K562 (cell line): Measurements from ENCODE around the gene HMGB2.

Experiments
- CREM ChIP-seq: IDR thresholded peaks from 2 replicates; pipeline ENCODE4 v1.6.1; 2014; ENCODE audit warnings: antibody characterized with exemption, low read depth
- GABPA ChIP-seq: fragments of 200-800 bp; sonication (Bioruptor generic); conservative IDR thresholded peaks from 2 replicates; pipeline ENCODE4 v1.6.1; 2016; ENCODE audit warnings: low read depth, missing genetic modification characterization, missing compliant biosample characterization
- GATA2 ChIP-seq: sonication (generic); formaldehyde crosslinking; IDR thresholded peaks from 2 replicates; pipeline ENCODE4 v1.4.0; 2020; ENCODE audit warnings: mild to moderate bottlenecking, missing genetic modification reagents
- KLF10 ChIP-seq: fragments of 250-450 bp; sonication (Bioruptor Pico); IDR thresholded peaks from 2 replicates; pipeline ENCODE4 v1.6.1; 2021; ENCODE audit warnings: matching md5 sums
- MEF2A ChIP-seq: IDR thresholded peaks from 2 replicates; pipeline ENCODE4 v1.6.1; 2011; ENCODE audit warnings: low read depth, mild to moderate bottlenecking, low read length, moderate library complexity; ENCODE audit not compliant: control insufficient read depth
- POLR2A ChIP-seq: fragments of 450-650 bp; conservative IDR thresholded peaks from 2 replicates; pipeline ENCODE4 v1.6.1; 2016
- POLR2H ChIP-seq: IDR thresholded peaks from 2 replicates; pipeline ENCODE4 v1.6.1; 2016; ENCODE audit warnings: missing genetic modification characterization, low read depth, mild to moderate bottlenecking, control low read depth, missing compliant biosample characterization, moderate library complexity
- RAD21 ChIP-seq, 2 experiments: fragments of 250-450 bp in 1 of 2; fragments of 450-650 bp in 1 of 2; sonication (Bioruptor Pico) in 1 of 2; formaldehyde crosslinking in 1 of 2; IDR thresholded peaks in 1 of 2; conservative IDR thresholded peaks in 1 of 2; 2 replicates each; pipeline versions ENCODE4 v1.4.0 to v1.8.0; 2020 to 2022; ENCODE audit warnings: mild to moderate bottlenecking in 2 of 2, moderate library complexity in 1 of 2
- ZNF274 ChIP-seq: IDR thresholded peaks from 2 replicates; pipeline ENCODE4 v1.6.1; 2011; ENCODE audit warnings: low read depth, mild to moderate bottlenecking, low read length, moderate library complexity, borderline replicate concordance

DNA sequence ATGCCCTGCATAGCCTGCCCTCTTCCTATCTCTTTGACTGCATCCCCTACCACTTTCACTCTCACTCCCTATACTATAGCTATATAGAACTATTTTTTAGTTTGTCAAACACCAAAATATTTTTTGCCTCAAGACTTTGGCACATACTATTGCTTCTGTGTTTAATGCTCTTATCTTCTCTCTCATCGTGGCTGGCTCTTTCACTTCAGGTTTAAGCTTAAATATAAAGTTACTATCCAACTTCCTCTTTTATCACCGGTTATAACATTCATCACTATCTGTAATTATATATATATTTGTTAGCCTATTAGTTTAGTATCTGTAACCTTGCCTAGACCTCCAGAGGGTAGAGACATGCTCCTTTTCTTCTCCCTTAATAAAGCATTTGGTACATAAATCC lies 11.5 kb upstream of the HMGB2 start:
- no peak for TF ChIP-seq ZNF274
- TF ChIP-seq RAD21 (CRISPR knock-in tag; conservative IDR thresholded peaks at IDR 0.05 in 1 of 2, IDR thresholded peaks at IDR 0.05 in 1 of 2): no peak
- no peak for TF ChIP-seq GABPA (tag)
- TF ChIP-seq POLR2A: no peak
- TF ChIP-seq GATA2: no peak
- TF ChIP-seq POLR2H (tag): no peak
- no peak for TF ChIP-seq CREM
- no peak for TF ChIP-seq MEF2A
- no peak for TF ChIP-seq KLF10 (CRISPR knock-in tag)
